IPS-20b (cell line): ENCODE results near the gene CFAP126.

Experiments used
- H3K27ac ChIP-seq: one replicate; pipeline ENCODE4 v1.5.1; 2013; ENCODE audit warnings: low read length
- H3K27me3 ChIP-seq: 2 replicates; pipeline ENCODE4 v1.6.1; 2013; ENCODE audit warnings: mild to moderate bottlenecking, low read length, inconsistent platforms; ENCODE audit not compliant: insufficient read depth
- H3K36me3 ChIP-seq: 2 replicates; pipeline ENCODE4 v1.6.1; 2013; ENCODE audit warnings: low read depth, mild to moderate bottlenecking, inconsistent platforms, low read length, moderate library complexity; ENCODE audit not compliant: insufficient read depth
- H3K4me1 ChIP-seq: 2 replicates; pipeline ENCODE4 v1.6.1; 2013; ENCODE audit warnings: mild to moderate bottlenecking, control low read depth, inconsistent platforms, low read length, moderate library complexity; ENCODE audit not compliant: insufficient read depth
- H3K4me3 ChIP-seq: 2 replicates; pipeline ENCODE4 v1.5.1; 2013; ENCODE audit warnings: mild to moderate bottlenecking, low read length, inconsistent platforms
- H3K9ac ChIP-seq: 2 replicates; pipeline ENCODE4 v1.6.1; 2013; ENCODE audit warnings: low read depth, mild to moderate bottlenecking, inconsistent platforms, low read length, moderate library complexity
- H3K9me3 ChIP-seq: 2 replicates; pipeline ENCODE4 v1.6.1; 2013; ENCODE audit warnings: mild to moderate bottlenecking, low read depth, low read length, inconsistent platforms; ENCODE audit not compliant: insufficient read depth

Gene CFAP126

DNA sequence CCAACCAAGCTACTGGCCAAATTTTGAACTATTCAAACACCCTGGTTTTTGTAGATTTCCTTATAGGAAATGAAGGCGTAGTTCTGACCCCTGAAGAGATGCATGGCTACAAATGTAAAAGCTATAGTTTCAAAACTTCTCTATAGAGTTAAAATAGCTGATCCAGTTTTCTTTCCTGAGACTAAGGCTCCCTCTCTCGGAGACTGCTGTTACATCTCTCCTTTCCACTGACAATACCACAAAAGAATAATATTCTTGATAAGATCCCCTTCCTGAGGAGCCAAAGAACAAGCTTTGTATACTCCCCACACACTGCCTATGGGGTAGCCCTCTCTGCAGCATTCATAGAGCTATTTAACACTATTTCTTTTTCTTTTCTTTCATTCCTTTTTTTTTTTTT is 6.7 kb upstream of the CFAP126 start:
- Histone ChIP-seq H3K9ac (no peak overlapping the region), H3K4me1 (no peaks in the 10 kb centered on the region), H3K27ac (no peak overlapping the region), H3K9me3 (no peaks in the 10 kb centered on the region), H3K36me3 (no peaks in the 10 kb centered on the region), H3K27me3 (no peaks in the 10 kb centered on the region), H3K4me3 (no peak overlapping the region)

DNA sequence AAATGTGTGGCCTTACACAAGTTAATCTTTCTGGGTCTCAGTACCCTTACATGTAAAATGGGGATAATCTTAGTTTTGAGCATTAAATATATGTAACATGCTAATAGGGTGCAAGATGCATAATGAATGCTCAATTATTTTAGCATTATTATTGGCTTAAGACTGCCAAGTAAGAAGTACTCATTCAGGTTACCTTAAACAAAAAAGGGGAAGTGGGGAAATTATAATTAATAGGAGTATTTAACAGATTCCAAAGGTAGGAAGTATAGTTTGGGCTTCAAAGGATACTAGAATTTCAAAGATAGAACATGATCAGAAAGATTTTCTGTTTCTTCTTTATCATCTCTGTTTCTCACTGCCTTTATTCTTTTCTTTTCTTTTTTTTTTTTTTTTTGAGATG is 5.8 kb upstream of the CFAP126 start:
- Histone ChIP-seq H3K27ac (no peak overlapping the region), H3K4me1 (no peaks in the 10 kb centered on the region), H3K9ac (no peak overlapping the region), H3K27me3 (no peaks in the 10 kb centered on the region), H3K36me3 (no peaks in the 10 kb centered on the region), H3K4me3 (no peak overlapping the region), H3K9me3 (no peaks in the 10 kb centered on the region)

DNA sequence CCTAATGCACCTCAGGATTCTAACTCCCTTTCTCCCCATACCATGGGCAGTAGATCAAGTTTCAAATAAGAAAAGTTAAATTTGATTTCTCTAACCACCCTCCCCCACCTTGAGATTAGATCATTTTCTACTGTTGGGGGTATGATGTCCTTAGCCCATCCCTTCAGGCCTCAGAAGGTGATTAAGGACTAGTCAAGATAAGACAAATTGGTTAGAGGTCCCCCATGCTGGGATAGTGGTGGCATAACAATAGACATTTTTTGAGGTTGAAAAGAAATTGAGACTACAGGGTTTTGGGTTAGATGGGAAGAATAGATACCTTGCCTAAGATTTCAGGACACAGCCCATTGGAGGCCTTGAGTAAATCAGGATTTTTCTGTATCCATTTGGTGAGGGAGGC is 2.5 kb downstream of the CFAP126 start:
- no peaks in the 10 kb centered on the region for H3K9me3 ChIP-seq
- H3K27me3 ChIP-seq = no peaks in the 10 kb centered on the region
- H3K36me3 ChIP-seq = peaks cover 33% of the 10 kb centered on the region
- no peak overlapping the region for H3K4me3 ChIP-seq
- H3K9ac ChIP-seq = no peak overlapping the region
- no peak overlapping the region for H3K27ac ChIP-seq
- H3K4me1 ChIP-seq = peaks cover 8% of the 10 kb centered on the region; the same call in 1 of the 2 replicates

DNA sequence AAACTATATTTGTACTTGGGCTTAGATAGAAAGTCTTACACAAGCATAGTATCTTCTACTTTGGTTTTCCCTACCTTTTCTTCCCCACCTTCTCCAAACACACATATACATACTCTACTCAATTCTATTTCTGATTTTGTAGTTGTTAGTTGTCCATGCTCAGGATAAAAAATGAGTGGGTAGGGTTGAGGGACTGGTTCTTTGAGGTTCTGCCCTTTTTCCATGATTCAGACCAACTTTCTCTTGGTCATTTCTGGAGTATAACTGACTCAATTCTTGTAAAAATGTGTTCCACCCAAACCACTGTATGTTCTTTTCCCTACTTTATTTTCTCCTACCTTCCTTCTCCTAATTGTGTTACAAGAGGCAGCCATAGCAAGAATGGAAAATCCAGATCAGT is 3.3 kb downstream of the CFAP126 start:
- Histone ChIP-seq H3K36me3 (peaks cover 33% of the 10 kb centered on the region), H3K4me1 (peaks cover 8% of the 10 kb centered on the region; the same call in 1 of the 2 replicates), H3K9me3 (no peaks in the 10 kb centered on the region), H3K9ac (no peak overlapping the region), H3K27ac (no peak overlapping the region), H3K27me3 (no peaks in the 10 kb centered on the region), H3K4me3 (no peak overlapping the region)

DNA sequence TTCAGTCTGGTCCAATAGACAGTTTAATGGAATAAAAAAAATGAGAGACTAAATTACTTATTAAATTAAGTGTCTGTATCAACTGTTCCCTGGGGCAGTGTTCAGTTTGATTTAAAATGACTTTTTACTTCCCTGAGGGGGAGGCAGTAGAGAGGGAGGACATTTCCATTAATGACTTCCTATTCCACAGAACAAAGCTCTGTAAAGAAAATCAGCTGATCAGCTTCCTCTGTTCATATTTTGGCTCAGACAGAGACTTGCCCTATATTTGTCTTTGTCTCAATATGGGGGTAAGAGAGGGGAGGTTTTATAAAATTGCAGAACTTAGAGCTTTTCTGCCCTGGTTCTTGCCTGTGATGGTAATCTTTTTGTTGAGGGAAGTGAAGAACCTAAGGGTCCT is 8.4 kb downstream of the CFAP126 start:
- peaks cover 12% of the 10 kb centered on the region; the same call in 1 of the 2 replicates for H3K36me3 ChIP-seq
- no peak overlapping the region for H3K9ac ChIP-seq
- H3K27me3 ChIP-seq = no peaks in the 10 kb centered on the region
- no peaks in the 10 kb centered on the region for H3K9me3 ChIP-seq
- H3K4me3 ChIP-seq = no peak overlapping the region
- H3K27ac ChIP-seq = no peak overlapping the region
- H3K4me1 ChIP-seq = no peaks in the 10 kb centered on the region

DNA sequence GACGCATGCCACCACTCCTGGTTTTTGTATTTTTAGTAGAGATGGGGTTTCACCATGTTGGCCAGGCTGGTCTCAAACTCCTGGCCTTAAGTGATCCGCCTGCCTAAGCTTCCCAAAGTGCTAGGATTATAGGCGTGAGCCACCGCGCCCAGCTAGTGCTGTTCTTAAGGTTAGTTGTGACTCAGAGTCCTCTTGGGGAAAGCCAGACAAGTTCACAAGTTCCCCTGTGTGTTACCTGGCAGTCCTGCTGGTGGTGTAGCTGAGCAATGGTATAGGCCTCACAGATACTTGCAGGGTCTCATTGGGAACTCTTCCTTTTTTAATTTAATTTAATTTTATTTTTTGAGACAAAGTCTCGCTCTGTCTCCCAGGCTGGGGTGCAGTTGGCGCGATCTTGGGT is 10.6 kb downstream of the CFAP126 start:
- no peak overlapping the region for H3K4me3 ChIP-seq
- H3K4me1 ChIP-seq = no peaks in the 10 kb centered on the region
- 0 out of 2 replicates have a peak, but pooled peaks cover 3% of the 10 kb centered on the region for H3K36me3 ChIP-seq
- H3K27me3 ChIP-seq = no peaks in the 10 kb centered on the region
- no peak overlapping the region for H3K27ac ChIP-seq
- H3K9me3 ChIP-seq = no peaks in the 10 kb centered on the region
- H3K9ac ChIP-seq = no peak overlapping the region

DNA sequence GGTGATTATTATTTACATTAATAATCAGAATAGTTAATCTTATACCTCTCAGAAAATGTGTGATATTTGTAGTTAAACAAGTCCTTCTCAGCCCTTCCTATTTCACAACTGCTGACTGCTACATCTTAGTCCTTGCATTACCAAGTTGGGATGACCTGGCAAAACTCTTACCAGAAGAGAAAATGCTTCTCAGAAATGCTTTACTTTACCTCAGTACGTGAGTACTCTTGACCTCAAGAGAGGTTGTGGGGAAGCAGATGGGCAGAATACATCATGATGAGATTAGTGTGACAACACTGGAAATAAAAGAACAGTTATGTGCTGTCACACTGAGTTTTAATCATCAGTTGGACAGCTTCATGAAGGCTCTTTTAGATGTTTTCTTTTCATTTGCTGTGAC is 16.2 kb downstream of the CFAP126 start:
- H3K27me3 ChIP-seq = no peaks in the 10 kb centered on the region
- no peaks in the 10 kb centered on the region for H3K4me1 ChIP-seq
- H3K9ac ChIP-seq = no peak overlapping the region
- H3K27ac ChIP-seq = no peak overlapping the region
- no peaks in the 10 kb centered on the region for H3K9me3 ChIP-seq
- no peak overlapping the region for H3K4me3 ChIP-seq
- peaks cover 9% of the 10 kb centered on the region; the same call in 1 of the 2 replicates for H3K36me3 ChIP-seq

DNA sequence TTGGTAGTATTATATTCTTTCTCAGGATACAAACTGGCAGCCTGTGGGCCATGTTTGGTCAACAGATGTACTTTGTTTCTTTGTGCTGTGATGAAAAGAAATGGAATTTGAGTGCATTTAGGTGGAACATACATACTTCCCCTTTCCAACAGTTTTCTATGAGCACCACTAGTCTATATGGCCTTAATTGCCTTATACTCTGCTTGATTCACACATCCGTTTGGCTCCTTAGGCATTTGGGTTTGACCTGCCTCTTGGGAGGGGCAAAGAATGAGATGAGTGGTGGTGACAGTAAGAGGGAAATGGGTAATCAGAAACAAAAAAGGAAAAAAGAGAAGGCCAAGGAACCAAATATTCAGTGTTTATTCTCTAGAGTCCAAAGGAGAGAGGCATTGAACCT is 17.0 kb downstream of the CFAP126 start:
- Histone ChIP-seq H3K4me1 (no peaks in the 10 kb centered on the region), H3K27ac (no peak overlapping the region), H3K4me3 (no peak overlapping the region), H3K9me3 (no peaks in the 10 kb centered on the region), H3K27me3 (no peaks in the 10 kb centered on the region), H3K36me3 (peaks cover 15% of the 10 kb centered on the region), H3K9ac (no peak overlapping the region)

DNA sequence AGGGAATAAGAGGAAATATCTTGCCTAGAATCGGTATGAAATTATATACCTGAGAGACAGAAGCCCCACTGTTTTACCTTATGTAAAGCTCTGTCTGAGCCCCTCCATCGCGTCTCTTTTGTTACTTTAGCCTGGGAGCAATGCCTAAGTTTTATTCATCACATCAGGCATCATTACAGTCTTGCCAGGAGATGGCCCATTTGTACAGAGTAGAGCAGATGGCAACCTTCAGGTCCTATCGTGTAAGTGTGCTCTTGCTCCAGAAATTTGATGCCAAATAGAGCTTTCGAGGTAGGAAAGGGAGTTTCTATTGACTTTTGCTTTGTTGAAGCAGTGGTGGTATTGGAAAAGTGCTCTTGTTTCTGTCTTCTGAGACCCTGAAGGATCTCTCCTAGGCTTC is 24.9 kb downstream of the CFAP126 start:
- no peak overlapping the region for H3K9ac ChIP-seq
- H3K9me3 ChIP-seq = no peaks in the 10 kb centered on the region
- no peaks in the 10 kb centered on the region for H3K4me1 ChIP-seq
- no peak overlapping the region for H3K4me3 ChIP-seq
- peaks cover 63% of the 10 kb centered on the region for H3K36me3 ChIP-seq
- H3K27me3 ChIP-seq = no peaks in the 10 kb centered on the region
- no peak overlapping the region for H3K27ac ChIP-seq

DNA sequence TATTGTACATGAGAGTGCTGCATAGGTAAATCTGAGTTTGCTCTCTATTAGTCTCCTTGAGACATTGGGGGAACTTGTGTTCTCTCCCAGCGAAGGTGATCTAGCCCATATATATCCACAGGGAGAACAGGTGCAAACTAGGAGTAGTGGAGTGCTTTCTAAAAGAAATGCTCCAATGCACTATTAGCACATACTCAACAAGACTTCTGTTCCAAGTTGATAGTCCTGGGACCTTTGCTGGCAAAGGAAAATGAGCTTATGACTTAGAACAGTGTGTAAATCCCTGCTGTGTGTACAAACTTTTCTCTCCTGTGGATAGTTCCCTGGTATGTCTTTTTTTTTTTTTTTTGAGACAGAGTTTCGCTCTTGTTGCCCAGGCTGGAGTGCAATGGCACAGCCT is 25.5 kb downstream of the CFAP126 start:
- Histone ChIP-seq H3K36me3 (peaks cover 68% of the 10 kb centered on the region), H3K9ac (no peak overlapping the region), H3K27me3 (no peaks in the 10 kb centered on the region), H3K9me3 (no peaks in the 10 kb centered on the region), H3K4me1 (no peaks in the 10 kb centered on the region), H3K4me3 (no peak overlapping the region), H3K27ac (no peak overlapping the region)

DNA sequence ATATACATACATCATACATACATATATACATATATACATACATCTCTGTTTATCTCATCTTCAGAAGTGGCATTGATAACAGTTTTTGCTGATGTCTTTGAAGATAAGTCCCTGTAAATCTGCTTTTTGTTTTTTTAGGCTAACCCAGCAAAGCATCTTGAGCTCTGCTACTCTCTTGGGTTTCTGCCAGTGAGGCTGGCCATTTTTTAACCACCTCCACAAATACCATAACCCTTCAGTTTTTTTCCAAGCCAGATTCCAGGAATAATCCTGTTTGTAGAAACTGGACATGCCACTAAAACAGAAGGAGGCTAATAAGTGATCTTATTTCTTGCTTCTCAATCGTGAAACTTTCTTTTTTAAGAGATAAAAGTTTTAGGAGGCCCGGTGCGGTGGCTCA is 31.9 kb downstream of the CFAP126 start:
- no peaks in the 10 kb centered on the region for H3K4me1 ChIP-seq
- H3K9ac ChIP-seq = no peak overlapping the region
- H3K4me3 ChIP-seq = no peak overlapping the region
- no peaks in the 10 kb centered on the region for H3K27me3 ChIP-seq
- no peak overlapping the region for H3K27ac ChIP-seq
- H3K36me3 ChIP-seq = peaks cover 73% of the 10 kb centered on the region
- H3K9me3 ChIP-seq = no peaks in the 10 kb centered on the region

DNA sequence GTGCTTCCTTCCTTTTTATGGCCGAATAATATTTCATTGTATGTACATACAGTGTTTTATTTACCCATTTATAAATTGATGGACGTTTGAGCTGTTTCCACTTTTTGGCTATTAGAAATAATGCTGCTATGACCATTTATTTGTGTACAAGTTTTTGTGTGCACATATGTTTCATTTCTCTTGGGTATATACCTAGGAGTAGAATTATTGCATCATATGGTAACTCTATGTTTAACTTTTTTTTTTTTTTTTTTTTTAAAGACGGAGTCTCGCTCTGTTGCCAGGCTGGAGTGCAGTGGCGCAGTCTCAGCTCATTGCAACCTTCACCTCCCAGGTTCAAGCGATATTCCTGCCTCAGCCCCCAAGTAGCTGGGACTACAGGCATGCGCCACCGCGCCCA is 34.5 kb downstream of the CFAP126 start:
- peaks cover 86% of the 10 kb centered on the region for H3K36me3 ChIP-seq
- no peak overlapping the region for H3K4me3 ChIP-seq
- H3K27me3 ChIP-seq = no peaks in the 10 kb centered on the region
- H3K9me3 ChIP-seq = no peaks in the 10 kb centered on the region
- no peak overlapping the region for H3K27ac ChIP-seq
- H3K9ac ChIP-seq = no peak overlapping the region
- no peaks in the 10 kb centered on the region for H3K4me1 ChIP-seq

DNA sequence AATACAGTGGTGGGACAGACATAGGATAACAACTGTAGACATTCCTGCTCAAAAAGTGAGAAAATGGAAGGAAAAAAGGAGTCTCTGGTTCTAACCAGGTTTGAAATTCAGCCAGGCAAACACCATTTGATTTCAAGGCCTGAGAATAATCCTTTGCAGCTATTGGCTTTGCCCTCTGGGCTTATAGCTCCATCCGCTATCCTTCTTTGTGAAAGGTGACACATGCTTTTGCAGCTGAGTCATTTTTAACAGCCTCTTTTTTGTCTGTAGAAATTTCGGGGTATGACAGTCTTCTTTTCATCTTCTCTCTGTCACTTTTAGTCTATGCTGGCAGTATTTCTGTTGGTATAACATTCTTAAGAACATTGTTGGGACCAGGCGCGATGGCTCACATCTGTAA is 37.3 kb downstream of the CFAP126 start:
- Histone ChIP-seq H3K9me3 (no peaks in the 10 kb centered on the region), H3K4me3 (no peak overlapping the region)

More for the DNA sequence above, 37.3 kb downstream of the CFAP126 start:
- H3K27me3 ChIP-seq = no peaks in the 10 kb centered on the region
- no peak overlapping the region for H3K9ac ChIP-seq
- H3K4me1 ChIP-seq = no peaks in the 10 kb centered on the region
- H3K27ac ChIP-seq = no peak overlapping the region
- peaks cover 84% of the 10 kb centered on the region for H3K36me3 ChIP-seq
